ENCODE results near the gene CER1. TPM values are rescaled to one million over a fixed set of nuclear protein-coding genes. Genes with fewer than 3 reads are reported as not detected.

Gene CER1
- total and polyA plus RNA-seq, 2 of the 4 experiments (the other 2 are of a cell fraction): not detected

DNA sequence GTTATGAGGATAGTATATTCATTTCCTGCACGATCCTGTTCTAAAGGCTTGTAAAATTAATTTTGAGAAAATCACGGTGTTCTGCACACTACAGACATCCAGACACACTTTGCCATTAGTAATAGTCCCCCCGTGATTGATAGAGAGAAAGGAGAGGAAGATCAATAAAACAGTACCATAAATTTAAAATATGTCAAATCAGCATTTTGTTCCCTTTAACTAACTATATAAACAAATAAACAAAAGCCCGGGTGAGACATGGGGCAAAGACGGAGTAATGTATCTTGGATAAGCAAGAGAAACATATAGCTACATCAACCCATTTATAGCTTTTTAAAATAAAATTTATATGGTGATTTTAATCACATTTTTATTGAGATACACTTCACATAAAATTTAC, 10.6 kb upstream of the CER1 start:
- H3K9ac ChIP-seq (ENCODE audit: low read depth, low read length): no peak overlapping the region
- no TSS peak for BruUV-seq (replicated peaks)
- H2AK5ac ChIP-seq (ENCODE audit: low read depth, low read length): no peak overlapping the region
- no peak overlapping the region for H2AK9ac ChIP-seq (replicated peaks; ENCODE audit: low read depth, low read length, poor library complexity)
- H3K27me3 ChIP-seq (ENCODE audit: control insufficient read depth, insufficient read depth, low read length): no peaks in the 10 kb centered on the region
- H4K91ac ChIP-seq (ENCODE audit: insufficient read depth, low read depth, low read length): no peak overlapping the region
- H2BK5ac ChIP-seq (ENCODE audit: low read depth, low read length, poor library complexity, severe bottlenecking): no peak overlapping the region
- H3K4me3 ChIP-seq (ENCODE audit: insufficient read depth, low read depth, low read length): no peak overlapping the region
- H3K36me3 ChIP-seq (ENCODE audit: control insufficient read depth, insufficient read depth, low read length): no peaks in the 10 kb centered on the region
- H3K14ac ChIP-seq (replicated peaks; ENCODE audit: low read depth, low read length): no peak overlapping the region
- ATAC-seq (ENCODE audit: low read depth) (no peak), DNase-seq (no peak)
- CTCF ChIA-PET: no interaction called here
- H2BK120ac ChIP-seq (ENCODE audit: low read depth, low read length): no peak overlapping the region
- WGBS, 2 experiments (ENCODE audit: extremely low coverage in 2 of 2, insufficient read length in 1 of 2): no CpG with 5 or more reads among the region's 5 CpGs
- H2BK20ac ChIP-seq (ENCODE audit: low read depth, low read length): no peak overlapping the region
- H2AFZ ChIP-seq (replicated peaks; ENCODE audit: low read length, poor library complexity): no peak overlapping the region
- H4K20me1 ChIP-seq (ENCODE audit: insufficient read depth, low read length): no peaks in the 10 kb centered on the region
- intact Hi-C loops (cut with micrococcal nuclease): no loop called here
- dilution Hi-C loops (cut with HindIII; ENCODE audit: low sequenced_read_pairs, unreplicated experiment): no loop called here
- no peak overlapping the region for H3K4ac ChIP-seq (ENCODE audit: low read depth, low read length)
- H3K23ac ChIP-seq (ENCODE audit: low read depth, low read length): no peak overlapping the region
- no peak overlapping the region for H4K5ac ChIP-seq (ENCODE audit: low read depth, low read length)
- H3K9me3 ChIP-seq (ENCODE audit: control insufficient read depth, insufficient read depth, low read length): no peaks in the 10 kb centered on the region
- H3K4me2 ChIP-seq (ENCODE audit: low read depth, low read length): no peak overlapping the region
- no peak overlapping the region for H2BK15ac ChIP-seq (ENCODE audit: low read depth, low read length)
- H3K27ac ChIP-seq (ENCODE audit: insufficient read depth, low read length): no peak overlapping the region
- TF ChIP-seq MAFK (IDR thresholded peaks at IDR 0.05; ENCODE audit: low read depth, low read length): peak; percentile 93
- TF ChIP-seq, protein P1, sequence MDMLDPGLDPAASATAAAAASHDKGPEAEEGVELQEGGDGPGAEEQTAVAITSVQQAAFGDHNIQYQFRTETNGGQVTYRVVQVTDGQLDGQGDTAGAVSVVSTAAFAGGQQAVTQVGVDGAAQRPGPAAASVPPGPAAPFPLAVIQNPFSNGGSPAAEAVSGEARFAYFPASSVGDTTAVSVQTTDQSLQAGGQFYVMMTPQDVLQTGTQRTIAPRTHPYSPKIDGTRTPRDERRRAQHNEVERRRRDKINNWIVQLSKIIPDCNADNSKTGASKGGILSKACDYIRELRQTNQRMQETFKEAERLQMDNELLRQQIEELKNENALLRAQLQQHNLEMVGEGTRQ (IDR thresholded peaks at IDR 0.05; ENCODE audit: low read depth, low read length): no peak
- H3K56ac ChIP-seq (ENCODE audit: extremely low read depth, insufficient read depth, low read length): no peak overlapping the region
- no peaks in the 10 kb centered on the region for H3K79me1 ChIP-seq (ENCODE audit: low read depth in 1 of 2, low read length in 2 of 2)
- H3K9me1 ChIP-seq (ENCODE audit: insufficient read depth, low read length): no peaks in the 10 kb centered on the region
- in situ Hi-C loops (cut with MboI; ENCODE audit: low sequenced_read_pairs): no loop called here
- POLR2A ChIA-PET (ENCODE audit: unreplicated experiment): no interaction called here
- H3K18ac ChIP-seq (ENCODE audit: low read depth, low read length): no peak overlapping the region
- no peak overlapping the region for H4K8ac ChIP-seq (ENCODE audit: low read depth in 2 of 2, low read length in 2 of 2)
- no peaks in the 10 kb centered on the region for H3K4me1 ChIP-seq (ENCODE audit: control insufficient read depth, insufficient read depth, low read length)

All from IMR-90 (cell line).